HepG2 (cell line): Measurements from ENCODE around the gene ITIH2. TPM values are rescaled to one million over a fixed set of nuclear protein-coding genes. Genes with fewer than 3 reads are reported as not detected.

Experiments
- ARID3A ChIP-seq: IDR thresholded peaks from 2 replicates; pipeline ENCODE4 v1.6.1; 2012; ENCODE audit warnings: low read depth, low read length, improper control_type of control experiment
- GRHL1 ChIP-seq: sonication (generic); formaldehyde crosslinking; conservative IDR thresholded peaks from 2 replicates; pipeline ENCODE4 v1.8.0; 2022; ENCODE audit warnings: missing genetic modification reagents
- GTF2F1 ChIP-seq: fragments of 150-350 bp; IDR thresholded peaks from 2 replicates; pipeline ENCODE4 v1.6.1; 2014; ENCODE audit warnings: low read length
- HDAC1 ChIP-seq: sonication (generic); formaldehyde crosslinking; IDR thresholded peaks from 2 replicates; pipeline ENCODE4 v1.5.1; 2020; ENCODE audit warnings: mild to moderate bottlenecking, missing genetic modification reagents
- HIVEP1 ChIP-seq: sonication (generic); formaldehyde crosslinking; IDR thresholded peaks from 2 replicates; pipeline ENCODE4 v1.4.0; 2020; ENCODE audit warnings: mild to moderate bottlenecking, missing genetic modification reagents
- IKZF4 ChIP-seq: sonication (generic); formaldehyde crosslinking; IDR thresholded peaks from 2 replicates; pipeline ENCODE4 v1.5.1; 2020; ENCODE audit warnings: borderline replicate concordance, mild to moderate bottlenecking, low read depth, missing genetic modification reagents; ENCODE audit errors: not compliant biosample characterization
- JUNB ChIP-seq: sonication (generic); formaldehyde crosslinking; IDR thresholded peaks from 2 replicates; pipeline ENCODE4 v1.8.0; 2022; ENCODE audit warnings: missing genetic modification reagents, mild to moderate bottlenecking, borderline replicate concordance
- KAT2B ChIP-seq: fragments of 150-350 bp; IDR thresholded peaks from 2 replicates; pipeline ENCODE4 v1.6.1; 2014; ENCODE audit warnings: low read depth, low read length, borderline replicate concordance
- MIER2 ChIP-seq: IDR thresholded peaks from 2 replicates; pipeline ENCODE4 v1.6.1; 2016; ENCODE audit warnings: missing biosample characterization, missing genetic modification reagents
- NFATC3 ChIP-seq: sonication (generic); formaldehyde crosslinking; IDR thresholded peaks from 2 replicates; pipeline ENCODE4 v1.5.1; 2020; ENCODE audit warnings: mild to moderate bottlenecking, missing genetic modification reagents
- NFRKB ChIP-seq: fragments of 450-650 bp; IDR thresholded peaks from 2 replicates; pipeline ENCODE4 v1.6.1; 2017
- NFYC ChIP-seq: IDR thresholded peaks from 2 replicates; pipeline ENCODE4 v1.6.1; 2016; ENCODE audit warnings: missing genetic modification reagents, missing compliant biosample characterization
- NKX3-1 ChIP-seq: sonication (generic); formaldehyde crosslinking; IDR thresholded peaks from 2 replicates; pipeline ENCODE4 v1.5.0; 2020; ENCODE audit warnings: missing genetic modification reagents
- NR2F6 ChIP-seq, 2 experiments: IDR thresholded peaks; 2 replicates each; pipeline ENCODE4 v1.6.1; 2016; ENCODE audit warnings: antibody characterized with exemption in 1 of 2, mild to moderate bottlenecking in 1 of 2
- RAD21 ChIP-seq: fragments of 450-650 bp; formaldehyde crosslinking; IDR thresholded peaks from 2 replicates; pipeline ENCODE4 v1.5.0; 2020; ENCODE audit warnings: mild to moderate bottlenecking
- SNAI1 ChIP-seq: sonication (generic); formaldehyde crosslinking; IDR thresholded peaks from 2 replicates; pipeline ENCODE4 v1.5.0; 2020; ENCODE audit warnings: mild to moderate bottlenecking, missing genetic modification reagents, borderline replicate concordance
- TBL1XR1 ChIP-seq: fragments of 150-350 bp; IDR thresholded peaks from 2 replicates; pipeline ENCODE4 v1.6.1; 2014; ENCODE audit warnings: borderline replicate concordance, low read length; ENCODE audit not compliant: partially characterized antibody
- TRIM22 ChIP-seq: fragments of 450-650 bp; IDR thresholded peaks from 2 replicates; pipeline ENCODE4 v1.6.1; 2017
- ZFY ChIP-seq: sonication (generic); formaldehyde crosslinking; IDR thresholded peaks from 2 replicates; pipeline ENCODE4 v1.4.0; 2020; ENCODE audit warnings: missing genetic modification reagents
- ZNF101 ChIP-seq: sonication (generic); formaldehyde crosslinking; IDR thresholded peaks from 2 replicates; pipeline ENCODE4 v1.4.0; 2020; ENCODE audit warnings: mild to moderate bottlenecking, low read depth, missing genetic modification reagents, borderline replicate concordance
- ZNF3 ChIP-seq: IDR thresholded peaks from 2 replicates; pipeline ENCODE4 v1.7.0; 2017; ENCODE audit warnings: inconsistent platforms
- ZNF441 ChIP-seq: sonication (generic); formaldehyde crosslinking; IDR thresholded peaks from 2 replicates; pipeline ENCODE4 v1.7.0; 2021; ENCODE audit warnings: missing genetic modification reagents, borderline replicate concordance
- ZNF468 ChIP-seq: sonication (generic); formaldehyde crosslinking; IDR thresholded peaks from 2 replicates; pipeline ENCODE4 v1.8.0; 2022; ENCODE audit warnings: mild to moderate bottlenecking, moderate library complexity, missing genetic modification reagents
- ZNF510 ChIP-seq: sonication (generic); formaldehyde crosslinking; IDR thresholded peaks from 2 replicates; pipeline ENCODE4 v1.4.0; 2020; ENCODE audit warnings: low read depth, mild to moderate bottlenecking, missing genetic modification reagents
- ZNF556 ChIP-seq: sonication (generic); formaldehyde crosslinking; IDR thresholded peaks from 2 replicates; pipeline ENCODE4 v1.4.0; 2020; ENCODE audit warnings: mild to moderate bottlenecking, missing genetic modification reagents, borderline replicate concordance
- ZNF567 ChIP-seq: sonication (generic); formaldehyde crosslinking; IDR thresholded peaks from 2 replicates; pipeline ENCODE4 v1.8.1; 2023; ENCODE audit warnings: mild to moderate bottlenecking, missing genetic modification reagents, borderline replicate concordance
- ZNF607 ChIP-seq: sonication (generic); formaldehyde crosslinking; IDR thresholded peaks from 2 replicates; pipeline ENCODE4 v1.5.1; 2020; ENCODE audit warnings: missing genetic modification reagents, mild to moderate bottlenecking, borderline replicate concordance
- ZNF747 ChIP-seq: sonication (generic); formaldehyde crosslinking; IDR thresholded peaks from 2 replicates; pipeline ENCODE4 v1.8.1; 2023; ENCODE audit warnings: missing genetic modification reagents, mild to moderate bottlenecking, borderline replicate concordance
- ZSCAN21 ChIP-seq: sonication (generic); formaldehyde crosslinking; IDR thresholded peaks from 2 replicates; pipeline ENCODE4 v1.8.0; 2022; ENCODE audit warnings: mild to moderate bottlenecking, missing genetic modification reagents, moderate library complexity, borderline replicate concordance
- polyA plus RNA-seq, 8 experiments: library from polyadenylated mRNA; depleted of rRNA in 3 of 8; stranded (reverse) in 7 of 8; unstranded in 1 of 8; fragments of >200 nt; fragmentation: Illumina TruSeq in 4 of 8; extraction: Trizol in 4 of 8; gene quantifications; 2 replicates each; pipeline versions ENCODE4 v1.2.1 to v1.2.3, GENCODE V29; 2011 to 2016; ENCODE audit warnings: low read depth in 4 of 8, missing spikeins in 1 of 8, mixed read lengths in 1 of 8; ENCODE audit not compliant: insufficient read depth in 1 of 8
- total RNA-seq, 5 experiments: library from RNA; depleted of rRNA; stranded (reverse); fragments of >200 nt; fragmentation: Illumina TruSeq; extraction: Trizol; gene quantifications; 2 replicates each; pipeline ENCODE4 v1.2.3, GENCODE V29; 2016; ENCODE audit warnings: low read depth in 1 of 5

The ITIH2 gene
- total and polyA plus RNA-seq, 2 of the 13 experiments (the other 11 are each of a cell fraction or from before 2014, with no cell fraction given) = 1,197 to 1,427 TPM

- TF ChIP-seq ZNF747 (CRISPR knock-in tag) = no peak; the same call in 1 of the 2 replicates
- no peak; the same call in 1 of the 2 replicates for TF ChIP-seq ZNF556 (CRISPR knock-in tag)
- no peak for TF ChIP-seq RAD21 (CRISPR knock-in tag)
- TF ChIP-seq NKX3-1 (CRISPR knock-in tag) = 0 out of 2 replicates have a peak, but pooled peaks have one; percentile 85
- TF ChIP-seq ZNF510 (CRISPR knock-in tag) = no peak
- peak; percentile 93 for TF ChIP-seq NR2F6 (IDR thresholded peaks at IDR 0.05)
- peak; percentile 89 for TF ChIP-seq NR2F6 (CRISPR knock-in tag; IDR thresholded peaks at IDR 0.05)
- no peak for TF ChIP-seq HIVEP1 (CRISPR knock-in tag)
- peak; percentile 98 for TF ChIP-seq KAT2B
- TF ChIP-seq ZNF3 = no peak
- TF ChIP-seq ZFY (CRISPR knock-in tag) = no peak
- TF ChIP-seq ZNF468 (CRISPR knock-in tag) = no peak
- TF ChIP-seq NFRKB = no peak
- TF ChIP-seq GRHL1 (CRISPR knock-in tag) = no peak
- peak; percentile 98 for TF ChIP-seq ARID3A
- TF ChIP-seq ZNF441 = no peak
- peak; percentile 55 for TF ChIP-seq TBL1XR1
- TF ChIP-seq ZSCAN21 (CRISPR knock-in tag) = 0 out of 2 replicates have a peak, but pooled peaks have one; percentile 4
- no peak for TF ChIP-seq SNAI1 (CRISPR knock-in tag)
- TF ChIP-seq ZNF567 (CRISPR knock-in tag) = no peak
- TF ChIP-seq NFYC = peak; percentile 16; the same call in 1 of the 2 replicates
- peak; percentile 61; the same call in 1 of the 2 replicates for TF ChIP-seq HDAC1
- TF ChIP-seq JUNB (CRISPR knock-in tag) = no peak; the same call in 1 of the 2 replicates
- no peak for TF ChIP-seq IKZF4 (CRISPR knock-in tag)
- TF ChIP-seq NFATC3 (CRISPR knock-in tag) = no peak
- TF ChIP-seq GTF2F1 = 0 out of 2 replicates have a peak, but pooled peaks have one; percentile 37
- no peak for TF ChIP-seq ZNF101 (CRISPR knock-in tag)
- TF ChIP-seq MIER2 (CRISPR knock-in tag) = peak; percentile 54; the same call in 1 of the 2 replicates
- TF ChIP-seq TRIM22 = no peak
- TF ChIP-seq ZNF607 (CRISPR knock-in tag) = no peak
Measured at GRCh38 chr10:7707102-7707501, 4.0 kb downstream of the ITIH2 start (continued).
